GM03348 (cell line): ENCODE data around the gene RPL21.
A peak's percentile ranks its signal among the peaks of the same experiment; 100 is the strongest.

ENCODE experiments used
- DNase-seq: peaks from one replicate; pipeline ENCODE4 v3.0.0; 2012; ENCODE audit warnings: low spot score

RPL21 gene

GRCh38 chr13:27258637-27259386 lies 7.5 kb downstream of the RPL21 start:
- DNase-seq: no peak

- DNase-seq: no peak
Observed at GRCh38 chr13:27259831-27260230, 8.5 kb downstream of the RPL21 start.

GRCh38 chr13:27261396-27261795 lies 10.0 kb downstream of the RPL21 start:
- no peak for DNase-seq

- no peak for DNase-seq
Observed at GRCh38 chr13:27263438-27263837, 12.1 kb downstream of the RPL21 start.

GRCh38 chr13:27264181-27264580 lies 12.8 kb downstream of the RPL21 start:
- peak; percentile 42 for DNase-seq

- no peak for DNase-seq
Observed at GRCh38 chr13:27264648-27265047, 13.3 kb downstream of the RPL21 start.

GRCh38 chr13:27266917-27267316 lies 15.6 kb downstream of the RPL21 start:
- no peak for DNase-seq

GRCh38 chr13:27267596-27267995 lies 16.2 kb downstream of the RPL21 start:
- DNase-seq: no peak

GRCh38 chr13:27269114-27269665 lies 17.8 kb downstream of the RPL21 start:
- no peak for DNase-seq

- DNase-seq: peak; percentile 93
Observed at GRCh38 chr13:27270594-27271520, 19.5 kb downstream of the RPL21 start, which contains the start of gene RASL11A. Gene RASL11A (plus strand): TSS chr13:27270830. CDS start chr13:27270945, 115 bp downstream.

GRCh38 chr13:27271570-27272096 lies 20.3 kb downstream of the RPL21 start:
- no peak for DNase-seq

- DNase-seq: no peak
Observed at GRCh38 chr13:27273658-27274425, 22.5 kb downstream of the RPL21 start.

GRCh38 chr13:27274631-27275030 lies 23.3 kb downstream of the RPL21 start:
- DNase-seq: no peak

GRCh38 chr13:27276188-27276587 lies 24.8 kb downstream of the RPL21 start:
- DNase-seq: peak; percentile 33

- no peak for DNase-seq
Observed at GRCh38 chr13:27279506-27279905, 28.1 kb downstream of the RPL21 start.

GRCh38 chr13:27280009-27280656 lies 28.8 kb downstream of the RPL21 start:
- DNase-seq: no peak

- DNase-seq: no peak
Observed at GRCh38 chr13:27280841-27281240, 29.5 kb downstream of the RPL21 start.

GRCh38 chr13:27281420-27281819 lies 30.1 kb downstream of the RPL21 start:
- DNase-seq: no peak

- DNase-seq: peak; percentile 18
Observed at GRCh38 chr13:27283906-27284493, 32.6 kb downstream of the RPL21 start.

- DNase-seq: no peak
Observed at GRCh38 chr13:27288392-27288791, 37.0 kb downstream of the RPL21 start.
